ENCODE measurements around the gene FAM110D.

DNA sequence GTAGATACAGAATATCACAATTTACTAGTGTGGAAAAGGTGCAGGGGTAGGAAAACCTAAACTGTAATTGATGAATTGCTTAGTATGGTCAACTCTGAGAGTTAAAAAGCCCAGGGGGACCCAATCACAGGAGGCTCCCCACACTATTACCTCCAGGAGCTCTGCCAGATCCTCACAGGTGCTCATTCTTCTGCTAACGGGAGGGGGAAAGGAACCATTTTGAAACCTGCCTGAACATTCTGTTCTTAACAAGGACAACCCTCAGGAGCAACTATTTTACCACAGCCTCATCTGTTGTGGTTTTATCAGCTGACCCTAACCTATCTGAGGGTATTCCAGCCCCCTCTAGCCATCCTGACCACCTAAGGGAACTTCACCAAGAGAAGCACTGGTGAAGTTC is 28.2 kb upstream of the FAM110D start:
- TF ChIP-seq, protein P1, sequence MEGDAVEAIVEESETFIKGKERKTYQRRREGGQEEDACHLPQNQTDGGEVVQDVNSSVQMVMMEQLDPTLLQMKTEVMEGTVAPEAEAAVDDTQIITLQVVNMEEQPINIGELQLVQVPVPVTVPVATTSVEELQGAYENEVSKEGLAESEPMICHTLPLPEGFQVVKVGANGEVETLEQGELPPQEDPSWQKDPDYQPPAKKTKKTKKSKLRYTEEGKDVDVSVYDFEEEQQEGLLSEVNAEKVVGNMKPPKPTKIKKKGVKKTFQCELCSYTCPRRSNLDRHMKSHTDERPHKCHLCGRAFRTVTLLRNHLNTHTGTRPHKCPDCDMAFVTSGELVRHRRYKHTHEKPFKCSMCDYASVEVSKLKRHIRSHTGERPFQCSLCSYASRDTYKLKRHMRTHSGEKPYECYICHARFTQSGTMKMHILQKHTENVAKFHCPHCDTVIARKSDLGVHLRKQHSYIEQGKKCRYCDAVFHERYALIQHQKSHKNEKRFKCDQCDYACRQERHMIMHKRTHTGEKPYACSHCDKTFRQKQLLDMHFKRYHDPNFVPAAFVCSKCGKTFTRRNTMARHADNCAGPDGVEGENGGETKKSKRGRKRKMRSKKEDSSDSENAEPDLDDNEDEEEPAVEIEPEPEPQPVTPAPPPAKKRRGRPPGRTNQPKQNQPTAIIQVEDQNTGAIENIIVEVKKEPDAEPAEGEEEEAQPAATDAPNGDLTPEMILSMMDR (IDR thresholded peaks at IDR 0.05): no peak
- no peak for TF ChIP-seq POLR2AphosphoS5 (IDR thresholded peaks at IDR 0.05; ENCODE audit: low read depth, low read length)
- TF ChIP-seq SIN3A (IDR thresholded peaks at IDR 0.05; ENCODE audit: borderline replicate concordance, insufficient read depth, low read depth, low read length): no peak

All from Panc1 (cell line).